Activated CD4-positive, alpha-beta T cell treated with anti-CD3 and anti-CD28 coated beads, Interleukin-2, amount 50 U/mL, for 48 hours (primary cell): Measurements from ENCODE around the gene TMSB10.

Source experiments
- DNase-seq, 2 experiments: peaks; one replicate each; pipeline ENCODE4 v3.0.0-alpha.2; 2020

TMSB10 gene

GRCh38 chr2:84880645-84881521, 24.6 kb upstream of the TMSB10 start, which contains the start of gene TRABD2A:
TRABD2A (minus strand) TSS chr2:84881084; CDS start chr2:84881039, 45 bp downstream.
- peak; percentile 67 to 77 for DNase-seq

- peak; percentile 90 to 94 for DNase-seq
These were observed 23.7 kb upstream of the TMSB10 start for GRCh38 chr2:84881581-84882413.

GRCh38 chr2:84882414-84882738, 23.1 kb upstream of the TMSB10 start:
- DNase-seq, result no peak

- DNase-seq, result no peak
These were observed 22.5 kb upstream of the TMSB10 start for GRCh38 chr2:84882775-84883550.

GRCh38 chr2:84884449-84884848, 21.0 kb upstream of the TMSB10 start:
- DNase-seq, result no peak

- no peak for DNase-seq
These were observed 20.3 kb upstream of the TMSB10 start for GRCh38 chr2:84885111-84885510.

GRCh38 chr2:84886791-84887190, 18.7 kb upstream of the TMSB10 start:
- no peak for DNase-seq

GRCh38 chr2:84888401-84889276, 16.8 kb upstream of the TMSB10 start:
- peak in 1 of 2 experiments; percentile 53 for DNase-seq

GRCh38 chr2:84889332-84889731, 16.1 kb upstream of the TMSB10 start:
- DNase-seq, result no peak

GRCh38 chr2:84891355-84892010, 14.0 kb upstream of the TMSB10 start:
- DNase-seq, result no peak

GRCh38 chr2:84894131-84894586, 11.3 kb upstream of the TMSB10 start:
- DNase-seq, result no peak

- DNase-seq, result no peak
These were observed 10.5 kb upstream of the TMSB10 start for GRCh38 chr2:84894758-84895520.

GRCh38 chr2:84896567-84896966, 8.9 kb upstream of the TMSB10 start:
- no peak for DNase-seq

- DNase-seq, result no peak
These were observed 7.7 kb upstream of the TMSB10 start for GRCh38 chr2:84897773-84898172.

- DNase-seq, result no peak
These were observed 5.9 kb upstream of the TMSB10 start for GRCh38 chr2:84899304-84900204.

- DNase-seq, result no peak
These were observed 4.5 kb upstream of the TMSB10 start for GRCh38 chr2:84900971-84901370.

- no peak for DNase-seq
These were observed 3.8 kb upstream of the TMSB10 start for GRCh38 chr2:84901593-84902120.

- DNase-seq, result no peak
These were observed 2.9 kb upstream of the TMSB10 start for GRCh38 chr2:84902526-84902925.

GRCh38 chr2:84904151-84904550, 1.3 kb upstream of the TMSB10 start:
- no peak for DNase-seq
